ENCODE measurements around the gene ZNF467.

DNA sequence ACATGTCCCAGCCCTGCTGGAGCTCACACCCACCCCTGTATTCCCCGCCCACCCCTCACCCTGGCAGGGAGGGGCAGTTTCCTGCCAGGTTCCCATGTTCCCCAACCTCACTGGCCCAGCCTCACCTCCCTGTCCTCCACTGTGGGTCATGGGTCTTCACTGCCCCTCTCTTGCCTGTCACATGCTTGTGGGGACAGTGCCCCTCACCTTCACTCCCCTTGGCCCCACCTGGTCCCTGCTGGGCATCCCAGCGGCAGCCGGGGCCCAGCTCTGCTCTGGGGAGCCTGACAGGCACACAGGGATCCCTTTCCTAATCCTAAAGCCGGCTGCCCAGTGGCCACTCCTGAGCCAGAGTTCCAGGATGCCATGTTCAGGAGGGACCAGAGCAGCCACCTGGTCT lies 43.4 kb upstream of the ZNF467 start:
- TF ChIP-seq, protein P1, sequence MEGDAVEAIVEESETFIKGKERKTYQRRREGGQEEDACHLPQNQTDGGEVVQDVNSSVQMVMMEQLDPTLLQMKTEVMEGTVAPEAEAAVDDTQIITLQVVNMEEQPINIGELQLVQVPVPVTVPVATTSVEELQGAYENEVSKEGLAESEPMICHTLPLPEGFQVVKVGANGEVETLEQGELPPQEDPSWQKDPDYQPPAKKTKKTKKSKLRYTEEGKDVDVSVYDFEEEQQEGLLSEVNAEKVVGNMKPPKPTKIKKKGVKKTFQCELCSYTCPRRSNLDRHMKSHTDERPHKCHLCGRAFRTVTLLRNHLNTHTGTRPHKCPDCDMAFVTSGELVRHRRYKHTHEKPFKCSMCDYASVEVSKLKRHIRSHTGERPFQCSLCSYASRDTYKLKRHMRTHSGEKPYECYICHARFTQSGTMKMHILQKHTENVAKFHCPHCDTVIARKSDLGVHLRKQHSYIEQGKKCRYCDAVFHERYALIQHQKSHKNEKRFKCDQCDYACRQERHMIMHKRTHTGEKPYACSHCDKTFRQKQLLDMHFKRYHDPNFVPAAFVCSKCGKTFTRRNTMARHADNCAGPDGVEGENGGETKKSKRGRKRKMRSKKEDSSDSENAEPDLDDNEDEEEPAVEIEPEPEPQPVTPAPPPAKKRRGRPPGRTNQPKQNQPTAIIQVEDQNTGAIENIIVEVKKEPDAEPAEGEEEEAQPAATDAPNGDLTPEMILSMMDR (IDR thresholded peaks at IDR 0.05; ENCODE audit: extremely low read depth in 1 of 2, insufficient read depth in 1 of 2, low read depth in 1 of 2, low read length in 2 of 2), result no peak
- TF ChIP-seq POLR2AphosphoS5 (IDR thresholded peaks at IDR 0.05; ENCODE audit: insufficient read depth, low read depth, low read length) (no peak), EZH2 (IDR thresholded peaks at IDR 0.05; ENCODE audit: borderline replicate concordance, low read depth, low read length, severe bottlenecking) (no peak), POLR2A (IDR thresholded peaks at IDR 0.05; ENCODE audit: low read depth, low read length) (no peak), GATA2 (IDR thresholded peaks at IDR 0.05; ENCODE audit: insufficient read depth, insufficient read length, low read depth, low read length) (no peak), FOS (IDR thresholded peaks at IDR 0.05; ENCODE audit: borderline replicate concordance, insufficient read depth, low read length) (no peak)
- TF ChIP-seq, protein P2, sequence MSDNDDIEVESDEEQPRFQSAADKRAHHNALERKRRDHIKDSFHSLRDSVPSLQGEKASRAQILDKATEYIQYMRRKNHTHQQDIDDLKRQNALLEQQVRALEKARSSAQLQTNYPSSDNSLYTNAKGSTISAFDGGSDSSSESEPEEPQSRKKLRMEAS (IDR thresholded peaks at IDR 0.05; ENCODE audit: insufficient read depth, insufficient read length), result no peak

Data from endothelial cell of umbilical vein (primary cell).